ENCODE data around the gene TBC1D17. TPM values are rescaled to one million over a fixed set of nuclear protein-coding genes. Genes with fewer than 3 reads are reported as not detected.
A peak's percentile ranks its signal among the peaks of the same experiment; 100 is the strongest.

The TBC1D17 gene
- total RNA-seq, 3 donors from 2014 or later: 21.0 to 31.8 (median 30.4) TPM

DNA sequence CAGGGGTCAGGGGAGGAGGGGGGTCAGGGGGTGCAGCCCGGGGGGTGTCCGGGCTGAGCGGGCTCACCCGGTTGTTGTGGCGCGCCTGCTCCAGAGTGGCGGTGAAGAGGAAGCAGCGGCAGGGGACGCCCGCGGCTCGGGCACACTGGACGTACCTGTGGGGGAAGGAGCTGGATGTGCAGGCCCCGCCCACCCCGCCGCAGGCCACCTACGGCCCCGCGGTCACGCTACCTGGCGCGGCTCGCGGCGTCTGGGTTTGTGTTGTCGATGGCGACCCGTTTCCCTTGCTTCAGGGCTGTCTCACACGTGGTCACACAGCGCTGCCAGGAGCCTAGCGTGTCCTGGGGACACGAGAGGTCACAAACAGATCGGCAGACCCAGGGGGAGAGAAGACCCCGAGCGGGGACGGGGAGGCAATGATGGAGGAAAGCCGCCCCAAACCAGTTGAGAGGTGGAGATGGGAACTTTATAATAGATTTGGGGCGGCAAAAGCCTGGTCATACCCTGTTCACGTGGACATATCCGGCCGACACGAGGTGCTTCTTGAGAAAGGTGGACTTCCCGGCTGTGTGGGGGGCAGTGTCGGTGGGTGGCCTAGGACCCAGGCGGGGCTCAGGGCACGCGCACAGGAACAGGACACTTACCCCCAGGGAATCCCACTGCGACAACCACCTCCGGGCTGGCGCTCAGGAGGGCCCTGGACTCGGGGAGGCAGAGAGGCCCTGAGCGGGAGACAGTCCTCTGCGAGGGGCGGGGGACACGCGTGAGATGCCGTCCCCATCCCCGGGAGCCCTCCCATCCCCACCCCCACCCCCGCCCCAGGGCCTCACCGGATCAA lies 15.7 kb upstream of the TBC1D17 start:
- intact Hi-C loops (cut with DNase I; ENCODE audit: low total_unique reads): no loop called here
- DNase-seq (ENCODE audit: low spot score in 2 of 2): no peak
- Histone ChIP-seq H3K9me3 (no peaks in the 10 kb centered on the region), H3K27me3 (no peaks in the 10 kb centered on the region), H3K4me1 (peaks cover 0 to 8% of the 10 kb centered on the region in 2 donors), H3K36me3 (peaks cover 3% of the 10 kb centered on the region), H3K27ac (peak overlapping the region; percentile 62 to 72), H3K4me3 (peak overlapping the region in 1 of 3 donors; percentile 3)
- TF ChIP-seq POLR2A (IDR thresholded peaks at IDR 0.05): no peak
- TF ChIP-seq, protein P1, sequence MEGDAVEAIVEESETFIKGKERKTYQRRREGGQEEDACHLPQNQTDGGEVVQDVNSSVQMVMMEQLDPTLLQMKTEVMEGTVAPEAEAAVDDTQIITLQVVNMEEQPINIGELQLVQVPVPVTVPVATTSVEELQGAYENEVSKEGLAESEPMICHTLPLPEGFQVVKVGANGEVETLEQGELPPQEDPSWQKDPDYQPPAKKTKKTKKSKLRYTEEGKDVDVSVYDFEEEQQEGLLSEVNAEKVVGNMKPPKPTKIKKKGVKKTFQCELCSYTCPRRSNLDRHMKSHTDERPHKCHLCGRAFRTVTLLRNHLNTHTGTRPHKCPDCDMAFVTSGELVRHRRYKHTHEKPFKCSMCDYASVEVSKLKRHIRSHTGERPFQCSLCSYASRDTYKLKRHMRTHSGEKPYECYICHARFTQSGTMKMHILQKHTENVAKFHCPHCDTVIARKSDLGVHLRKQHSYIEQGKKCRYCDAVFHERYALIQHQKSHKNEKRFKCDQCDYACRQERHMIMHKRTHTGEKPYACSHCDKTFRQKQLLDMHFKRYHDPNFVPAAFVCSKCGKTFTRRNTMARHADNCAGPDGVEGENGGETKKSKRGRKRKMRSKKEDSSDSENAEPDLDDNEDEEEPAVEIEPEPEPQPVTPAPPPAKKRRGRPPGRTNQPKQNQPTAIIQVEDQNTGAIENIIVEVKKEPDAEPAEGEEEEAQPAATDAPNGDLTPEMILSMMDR (IDR thresholded peaks at IDR 0.05): no peak
- TF ChIP-seq POLR2AphosphoS5 (IDR thresholded peaks at IDR 0.05): no peak

GRCh38 chr19:49862391-49863253 lies 14.9 kb upstream of the TBC1D17 start:
- DNase-seq (ENCODE audit: low spot score in 2 of 2): no peak
- peaks cover 3% of the 10 kb centered on the region for H3K36me3 ChIP-seq

GRCh38 chr19:49863254-49863934 lies 14.1 kb upstream of the TBC1D17 start:
- no peaks in the 10 kb centered on the region for H3K27me3 ChIP-seq
- H3K36me3 ChIP-seq: no peaks in the 10 kb centered on the region
- H3K4me1 ChIP-seq: peaks cover 0 to 9% of the 10 kb centered on the region in 2 donors
- H3K4me3 ChIP-seq: no peak overlapping the region
- no peak overlapping the region for H3K27ac ChIP-seq
- TF ChIP-seq POLR2AphosphoS5 (IDR thresholded peaks at IDR 0.05) (no peak), POLR2A (IDR thresholded peaks at IDR 0.05) (no peak)
- TF ChIP-seq, protein P1 (IDR thresholded peaks at IDR 0.05): no peak
- no peaks in the 10 kb centered on the region for H3K9me3 ChIP-seq
- DNase-seq (ENCODE audit: low spot score in 2 of 2): no peak
- intact Hi-C loops (cut with DNase I; ENCODE audit: low total_unique reads): no loop called here

More at GRCh38 chr19:49862391-49863253, 14.9 kb upstream of the TBC1D17 start:
- Histone ChIP-seq H3K4me1 (peaks cover 0 to 9% of the 10 kb centered on the region in 2 donors), H3K27me3 (no peaks in the 10 kb centered on the region), H3K4me3 (no peak overlapping the region), H3K27ac (no peak overlapping the region), H3K9me3 (no peaks in the 10 kb centered on the region)
- intact Hi-C loops (cut with DNase I; ENCODE audit: low total_unique reads): no loop called here
- TF ChIP-seq POLR2A (IDR thresholded peaks at IDR 0.05): no peak
- TF ChIP-seq, protein P1 (IDR thresholded peaks at IDR 0.05): no peak
- TF ChIP-seq POLR2AphosphoS5 (IDR thresholded peaks at IDR 0.05): no peak

GRCh38 chr19:49863935-49864320 lies 13.6 kb upstream of the TBC1D17 start:
- Histone ChIP-seq H3K36me3 (no peaks in the 10 kb centered on the region), H3K4me3 (no peak overlapping the region), H3K27ac (no peak overlapping the region), H3K9me3 (no peaks in the 10 kb centered on the region), H3K27me3 (no peaks in the 10 kb centered on the region), H3K4me1 (peaks cover 0 to 9% of the 10 kb centered on the region in 2 donors)
- intact Hi-C loops (cut with DNase I; ENCODE audit: low total_unique reads): no loop called here
- no peak for DNase-seq (ENCODE audit: low spot score in 2 of 2)
- no peak for TF ChIP-seq POLR2AphosphoS5 (IDR thresholded peaks at IDR 0.05)
- no peak for TF ChIP-seq POLR2A (IDR thresholded peaks at IDR 0.05)
- TF ChIP-seq, protein P1 (IDR thresholded peaks at IDR 0.05): no peak

All from breast epithelium (tissue), 4 donors.